Measurements from ENCODE around the gene ARHGEF11. TPM values are rescaled to one million over a fixed set of nuclear protein-coding genes. Genes with fewer than 3 reads are reported as not detected.

Gene ARHGEF11
- total RNA-seq, 1 donor from 2014 or later, result 43.5 TPM

GRCh38 chr1:156926175-156926574 is 119.4 kb downstream of the ARHGEF11 start:
- H3K36me3 ChIP-seq, result no peaks in the 10 kb centered on the region
- intact Hi-C loops (cut with DNase I), result no loop called here
- H3K27me3 ChIP-seq, result peaks cover 33% of the 10 kb centered on the region

DNA sequence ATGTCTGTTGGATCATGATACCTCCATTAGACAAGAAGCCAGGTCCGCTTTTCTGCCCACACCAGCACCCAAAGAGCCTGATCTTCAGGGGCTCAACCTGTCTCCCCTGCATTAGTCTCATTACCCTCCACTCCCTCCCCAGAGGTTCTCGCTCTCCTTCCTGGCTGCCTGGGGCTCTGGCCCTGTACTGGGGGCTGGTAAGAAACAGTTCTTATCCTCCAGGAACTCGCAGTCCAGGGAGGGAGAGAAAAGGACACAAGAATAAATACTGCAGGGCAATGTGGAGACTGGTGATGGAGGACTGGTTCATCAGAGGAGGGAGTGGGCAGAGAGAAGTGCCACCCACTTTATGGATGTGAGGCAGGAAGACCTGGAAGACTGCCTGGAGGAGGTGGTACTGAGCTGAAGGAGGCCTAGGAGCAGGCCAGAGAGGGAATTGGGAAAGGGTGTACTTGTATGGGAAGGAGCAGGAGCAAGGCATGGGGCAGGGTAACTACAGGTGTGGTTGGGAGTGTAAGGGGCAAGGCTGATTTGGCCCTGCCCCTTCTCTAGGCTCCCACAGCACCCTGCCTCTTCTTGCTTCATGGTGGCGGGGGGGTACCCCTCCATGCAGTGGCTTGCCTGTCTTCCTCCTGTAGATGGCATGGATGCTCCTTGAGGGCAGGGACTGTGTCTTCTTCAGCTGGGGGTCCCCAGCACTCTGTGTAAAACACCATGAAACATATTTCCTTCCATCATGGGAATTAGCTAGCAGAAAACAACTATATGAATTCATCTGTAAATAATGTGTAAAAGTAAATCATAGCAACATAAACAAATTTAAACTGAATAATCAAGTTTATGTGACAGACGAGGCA is 120.2 kb downstream of the ARHGEF11 start:
- intact Hi-C loops (cut with DNase I), result no loop called here
- Histone ChIP-seq H3K27me3 (peaks cover 33% of the 10 kb centered on the region), H3K27ac (no peak overlapping the region), H3K36me3 (no peaks in the 10 kb centered on the region), H3K4me3 (no peak overlapping the region), H3K4me1 (peaks cover 4 to 17% of the 10 kb centered on the region in 2 donors), H3K9me3 (no peaks in the 10 kb centered on the region)
- DNase-seq (ENCODE audit: low spot score in 2 of 2), result no peak
- TF ChIP-seq, protein P1, sequence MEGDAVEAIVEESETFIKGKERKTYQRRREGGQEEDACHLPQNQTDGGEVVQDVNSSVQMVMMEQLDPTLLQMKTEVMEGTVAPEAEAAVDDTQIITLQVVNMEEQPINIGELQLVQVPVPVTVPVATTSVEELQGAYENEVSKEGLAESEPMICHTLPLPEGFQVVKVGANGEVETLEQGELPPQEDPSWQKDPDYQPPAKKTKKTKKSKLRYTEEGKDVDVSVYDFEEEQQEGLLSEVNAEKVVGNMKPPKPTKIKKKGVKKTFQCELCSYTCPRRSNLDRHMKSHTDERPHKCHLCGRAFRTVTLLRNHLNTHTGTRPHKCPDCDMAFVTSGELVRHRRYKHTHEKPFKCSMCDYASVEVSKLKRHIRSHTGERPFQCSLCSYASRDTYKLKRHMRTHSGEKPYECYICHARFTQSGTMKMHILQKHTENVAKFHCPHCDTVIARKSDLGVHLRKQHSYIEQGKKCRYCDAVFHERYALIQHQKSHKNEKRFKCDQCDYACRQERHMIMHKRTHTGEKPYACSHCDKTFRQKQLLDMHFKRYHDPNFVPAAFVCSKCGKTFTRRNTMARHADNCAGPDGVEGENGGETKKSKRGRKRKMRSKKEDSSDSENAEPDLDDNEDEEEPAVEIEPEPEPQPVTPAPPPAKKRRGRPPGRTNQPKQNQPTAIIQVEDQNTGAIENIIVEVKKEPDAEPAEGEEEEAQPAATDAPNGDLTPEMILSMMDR (IDR thresholded peaks at IDR 0.05), result no peak

More at GRCh38 chr1:156926175-156926574, 119.4 kb downstream of the ARHGEF11 start:
- DNase-seq (ENCODE audit: low spot score in 2 of 2), result no peak
- H3K27ac ChIP-seq, result no peak overlapping the region
- peaks cover 4 to 15% of the 10 kb centered on the region in 2 donors for H3K4me1 ChIP-seq
- H3K9me3 ChIP-seq, result no peaks in the 10 kb centered on the region
- TF ChIP-seq, protein P1 (IDR thresholded peaks at IDR 0.05), result no peak
- H3K4me3 ChIP-seq, result no peak overlapping the region

GRCh38 chr1:156924478-156925153 is 120.9 kb downstream of the ARHGEF11 start:
- no peaks in the 10 kb centered on the region for H3K36me3 ChIP-seq
- intact Hi-C loops (cut with DNase I), result no loop called here
- no peaks in the 10 kb centered on the region for H3K9me3 ChIP-seq
- H3K4me3 ChIP-seq, result no peak overlapping the region
- no peak for DNase-seq (ENCODE audit: low spot score in 2 of 2)
- H3K4me1 ChIP-seq, result peaks cover 4 to 17% of the 10 kb centered on the region in 2 donors
- TF ChIP-seq, protein P1 (IDR thresholded peaks at IDR 0.05), result no peak
- H3K27ac ChIP-seq, result no peak overlapping the region
- H3K27me3 ChIP-seq, result peaks cover 33% of the 10 kb centered on the region

DNA sequence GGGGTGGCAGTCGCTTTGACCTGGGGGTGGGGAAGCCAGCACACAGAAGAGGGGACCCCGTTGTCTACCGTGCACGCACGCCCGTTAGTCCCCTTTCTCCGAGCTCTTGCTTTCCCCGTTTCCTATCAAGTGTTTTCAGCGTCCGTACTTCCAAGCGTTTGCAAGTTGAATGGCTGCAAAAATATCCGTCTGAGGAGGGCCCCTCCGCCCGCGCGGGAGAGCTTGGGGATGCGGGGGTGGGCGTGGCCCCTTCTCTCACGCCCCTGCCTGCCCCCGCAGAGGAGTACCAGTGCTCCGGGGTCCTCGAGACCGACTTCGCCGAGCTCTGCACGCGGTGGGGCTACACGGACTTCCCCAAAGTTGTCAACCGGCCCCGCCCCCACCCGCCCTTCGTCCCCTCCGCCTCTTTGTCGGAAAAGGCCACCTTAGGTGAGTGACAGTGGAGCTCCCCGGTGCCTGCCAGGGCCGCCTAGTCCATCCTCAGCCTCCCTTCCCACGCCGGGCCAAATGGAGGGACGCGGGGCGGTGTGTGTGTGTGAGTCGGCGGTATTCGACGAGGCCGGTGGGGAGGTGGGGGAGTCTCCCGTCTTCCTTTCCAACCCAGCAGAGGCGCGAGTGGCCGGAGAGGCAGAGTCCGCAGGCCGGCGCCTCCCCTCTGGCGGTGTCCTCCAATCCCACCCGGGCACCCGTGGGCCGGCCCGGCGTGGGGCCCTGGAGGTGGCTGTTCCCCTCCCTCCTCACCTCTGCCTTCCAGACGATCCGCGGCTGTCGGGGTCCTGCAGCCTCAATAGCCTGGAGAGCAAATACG is 121.7 kb downstream of the ARHGEF11 start:
- Histone ChIP-seq H3K36me3 (no peaks in the 10 kb centered on the region), H3K27ac (no peak overlapping the region), H3K9me3 (no peaks in the 10 kb centered on the region), H3K4me3 (peak overlapping the region; percentile 29 to 31), H3K4me1 (peaks cover 4 to 17% of the 10 kb centered on the region in 2 donors), H3K27me3 (peaks cover 28% of the 10 kb centered on the region)
- intact Hi-C loops (cut with DNase I), result no loop called here
- DNase-seq (ENCODE audit: low spot score in 2 of 2), result no peak
- TF ChIP-seq, protein P1 (IDR thresholded peaks at IDR 0.05), result no peak

GRCh38 chr1:156922986-156923669 is 122.4 kb downstream of the ARHGEF11 start:
- no peak for DNase-seq (ENCODE audit: low spot score in 2 of 2)
- Histone ChIP-seq H3K27ac (no peak overlapping the region), H3K9me3 (no peaks in the 10 kb centered on the region), H3K36me3 (no peaks in the 10 kb centered on the region), H3K4me1 (peaks cover 4 to 17% of the 10 kb centered on the region in 2 donors), H3K4me3 (peak overlapping the region in 1 of 2 donors; percentile 31), H3K27me3 (peaks cover 28% of the 10 kb centered on the region)
- intact Hi-C loops (cut with DNase I), result no loop called here
- TF ChIP-seq, protein P1 (IDR thresholded peaks at IDR 0.05), result no peak

Data from ascending aorta (tissue), 2 donors.